SHP77 treated with DMSO at 0.1 percent for 48 hours (cell line): ENCODE measurements around the gene GPC1.

ENCODE experiments used
- DNase-seq: peaks from one replicate; lab custom pipeline; 2025; lab: John Stamatoyannopoulos, UW

The GPC1 gene

DNA sequence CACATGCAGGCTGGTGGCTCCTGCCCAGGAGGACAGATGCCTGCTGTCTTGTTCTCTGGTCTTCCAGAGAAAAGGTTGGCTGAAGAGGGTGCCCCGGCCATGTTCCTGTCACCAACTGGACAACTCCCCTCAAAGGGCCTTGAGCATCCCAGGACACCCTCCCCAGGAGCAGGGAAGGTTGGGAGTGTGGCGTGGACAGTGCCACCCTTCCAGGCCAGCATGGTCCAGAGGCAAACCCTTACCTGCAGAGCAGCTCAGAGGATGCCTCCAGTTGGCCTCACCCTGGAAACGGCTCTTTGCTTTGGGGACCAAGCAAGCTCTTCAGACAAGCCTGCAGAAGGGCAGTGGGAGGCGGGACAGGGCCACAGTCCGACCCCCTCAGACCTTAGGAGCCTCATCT is 4.9 kb upstream of the GPC1 start:
- no peak for DNase-seq

DNA sequence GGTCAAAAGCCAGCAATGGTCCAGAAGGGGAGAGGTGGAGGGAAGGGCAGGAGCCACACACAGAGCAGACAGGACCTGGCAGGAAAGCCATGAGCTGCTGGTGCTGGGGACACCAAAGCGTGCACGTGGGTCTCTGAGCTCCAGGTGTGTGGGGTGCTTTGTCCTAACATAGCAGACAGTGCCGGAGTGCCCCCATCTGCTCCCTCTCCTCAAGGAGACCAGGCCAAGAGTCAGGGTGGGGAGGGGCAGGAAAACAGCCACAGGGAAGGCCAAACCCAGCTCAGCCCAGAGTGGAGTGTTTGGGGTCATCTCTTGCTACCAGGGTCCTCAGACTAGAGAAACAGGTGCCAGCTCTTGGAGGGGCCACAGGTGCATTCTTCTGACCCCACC is 4.2 kb upstream of the GPC1 start:
- no peak for DNase-seq

DNA sequence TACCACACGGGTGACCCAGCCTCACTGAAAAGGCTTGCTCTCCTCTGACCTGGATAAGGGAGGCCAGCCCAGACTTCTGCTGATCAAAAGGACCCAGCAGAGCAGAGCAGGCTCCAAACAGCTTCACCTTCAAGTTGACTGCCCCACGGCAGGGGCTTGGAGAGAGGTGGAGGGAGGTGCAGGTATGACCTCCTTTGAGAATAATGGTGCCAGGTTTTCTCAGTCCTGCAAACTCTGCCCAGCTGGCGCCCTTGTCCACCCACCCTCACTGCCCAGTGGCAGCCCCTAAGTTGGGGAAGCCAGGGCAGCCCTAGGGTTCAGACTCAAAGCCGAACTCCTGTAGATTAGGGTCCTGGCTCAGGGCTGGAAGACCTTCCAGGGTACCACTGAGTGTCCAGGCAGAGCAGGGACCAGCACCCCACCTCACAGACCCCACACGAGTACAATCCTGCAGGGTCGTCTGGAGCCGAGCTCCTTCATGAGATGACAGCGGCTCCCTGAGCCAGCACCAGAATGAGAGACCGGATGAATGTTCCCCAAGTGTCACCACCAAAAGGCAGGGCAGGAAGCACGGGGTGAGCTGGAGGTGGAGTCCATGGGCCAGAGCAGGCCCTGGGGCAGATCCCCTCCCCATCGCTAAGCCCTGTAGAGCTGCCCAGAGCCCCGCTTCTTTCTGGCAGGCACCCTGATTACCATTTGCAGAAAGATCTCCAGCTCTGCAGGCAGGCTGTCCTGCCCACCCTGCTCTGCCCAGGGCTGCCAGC is 3.6 kb upstream of the GPC1 start:
- DNase-seq = no peak

DNA sequence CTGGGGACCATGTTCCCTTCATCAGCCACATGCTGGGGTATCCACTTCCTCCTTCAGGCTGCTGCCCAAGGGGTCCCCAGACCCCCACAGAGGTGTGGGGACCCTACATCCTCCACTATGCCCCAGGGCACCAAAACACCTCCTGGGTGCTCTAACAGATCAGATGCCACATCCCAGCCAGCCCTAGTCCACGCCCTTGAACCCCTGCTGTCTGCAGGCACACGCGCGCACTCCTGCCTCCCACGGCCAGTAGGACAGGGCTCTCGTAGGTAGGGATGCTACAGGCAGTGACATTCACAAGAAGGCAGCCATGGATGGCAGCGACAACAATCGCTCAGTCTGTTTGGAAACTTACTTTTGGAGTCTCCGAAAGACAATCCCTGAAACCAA is 3.0 kb upstream of the GPC1 start:
- DNase-seq = no peak

DNA sequence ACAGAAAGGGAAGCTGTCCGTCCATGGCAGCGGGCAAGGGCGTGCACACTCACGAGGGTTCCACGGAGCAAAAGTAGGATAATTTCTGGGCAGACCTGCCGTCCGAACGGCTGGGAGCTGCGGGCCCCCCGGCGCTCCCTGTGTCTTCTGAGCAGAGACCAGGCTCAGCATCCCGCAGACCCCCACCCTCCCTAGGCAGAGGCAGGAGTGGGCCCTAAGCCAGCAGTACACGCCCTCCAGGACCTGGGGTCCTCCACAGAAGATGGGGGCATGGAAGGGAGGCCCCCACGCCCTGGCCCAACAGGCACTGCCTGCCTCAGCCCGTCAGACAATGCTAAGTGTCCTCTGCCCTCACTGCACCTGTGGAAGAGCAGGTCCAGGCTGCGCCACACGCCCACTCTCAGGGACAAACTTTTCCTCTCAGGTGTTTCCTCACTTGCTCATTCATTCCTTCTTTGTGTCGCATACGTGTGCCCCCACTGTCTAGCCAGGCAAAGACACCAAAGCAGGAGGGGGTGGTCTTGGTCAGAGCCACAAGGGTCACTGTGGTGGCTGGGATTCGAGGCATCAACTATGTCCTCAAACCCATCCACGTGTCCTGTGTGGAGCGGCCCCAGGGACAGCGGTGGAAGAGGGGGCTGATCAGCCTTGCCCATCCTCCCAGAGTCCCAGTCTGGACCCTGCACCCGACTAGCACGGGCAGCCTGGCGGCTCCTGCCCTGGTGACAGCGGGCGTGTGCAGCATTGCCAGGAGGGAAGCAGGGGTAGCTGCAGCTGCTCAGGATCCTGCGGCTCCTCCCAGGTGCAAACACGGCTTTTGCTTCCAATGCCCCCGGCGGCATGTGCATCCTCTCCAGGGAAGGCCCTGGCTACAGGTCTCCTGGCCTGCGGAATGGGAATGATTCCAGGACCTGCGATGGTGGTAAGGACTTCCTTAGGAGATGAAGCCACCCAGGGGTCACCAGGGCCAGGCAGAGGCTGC is 2.4 kb upstream of the GPC1 start:
- no peak for DNase-seq

DNA sequence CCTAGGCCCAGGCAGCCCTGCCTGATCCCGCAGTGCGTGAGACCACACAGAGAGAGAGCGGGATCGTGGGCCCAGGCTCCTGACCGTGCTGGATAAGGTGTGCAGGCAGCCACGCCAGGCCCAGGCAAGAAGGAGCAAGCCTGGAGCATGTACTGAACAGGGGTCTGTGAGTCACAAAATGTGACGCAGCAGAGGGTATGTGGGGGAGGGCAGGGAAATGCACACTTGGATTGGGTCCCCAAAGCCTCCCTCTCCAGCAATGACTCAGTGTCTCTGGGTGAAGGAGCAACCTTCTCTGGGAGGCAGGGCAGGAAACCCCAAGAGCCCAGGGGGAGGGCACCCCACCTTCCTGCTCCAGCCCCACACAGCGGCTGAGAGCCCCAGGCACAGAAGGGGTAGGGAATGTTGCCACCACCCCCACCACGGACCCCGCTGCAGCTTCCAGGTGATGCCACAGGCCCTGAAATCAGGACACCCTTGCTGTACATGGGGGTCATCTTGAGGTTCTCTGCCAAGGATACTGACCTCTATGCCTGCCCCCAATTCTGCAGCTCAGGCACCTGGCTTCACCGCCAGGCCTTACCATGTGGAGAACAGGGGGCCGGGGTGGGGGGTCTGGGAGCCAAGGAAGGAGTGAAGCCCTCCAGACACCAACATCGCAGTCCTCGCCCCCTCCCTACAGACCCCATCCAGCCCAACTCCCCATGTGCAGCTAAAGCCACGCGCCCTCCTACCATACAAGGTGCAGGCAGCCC is 1.3 kb upstream of the GPC1 start:
- no peak for DNase-seq

DNA sequence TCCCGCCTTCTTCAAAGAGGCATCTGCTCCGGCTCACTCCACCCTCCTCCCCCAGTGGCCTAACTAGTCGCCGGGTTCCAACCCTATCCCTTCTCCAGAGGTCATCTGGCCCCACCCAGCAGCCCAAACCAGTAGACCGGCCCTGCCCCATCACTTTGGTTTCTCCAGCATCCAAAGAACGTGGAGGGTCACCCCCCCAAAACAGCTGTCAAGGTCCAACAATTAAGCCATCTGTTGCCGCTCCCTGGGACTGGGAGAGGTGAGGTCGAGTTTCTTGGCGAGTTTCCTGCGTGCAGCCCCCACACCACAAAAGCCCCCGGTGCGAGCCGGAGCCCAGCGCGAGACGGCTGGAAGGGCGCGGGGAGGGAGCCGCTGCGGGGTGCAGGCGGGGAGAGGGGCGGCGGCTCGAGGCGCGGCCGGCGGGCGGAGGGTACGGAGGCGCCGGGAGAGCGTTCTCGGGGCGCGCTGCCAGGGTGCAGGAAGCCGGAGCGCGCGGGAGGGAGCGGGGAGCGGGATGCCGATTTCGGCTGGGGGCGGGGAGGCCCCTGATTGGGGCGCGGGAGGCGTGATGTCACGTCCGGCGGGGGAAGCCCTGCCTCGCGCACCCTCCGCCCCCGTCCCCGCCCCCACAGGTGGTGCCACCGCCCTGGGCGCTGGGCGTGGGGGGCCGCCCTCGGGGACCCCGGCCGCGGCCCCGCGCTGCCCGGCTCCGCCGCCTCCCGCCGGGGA is 571 bp upstream of the GPC1 start:
- DNase-seq = peak; percentile 29

DNA sequence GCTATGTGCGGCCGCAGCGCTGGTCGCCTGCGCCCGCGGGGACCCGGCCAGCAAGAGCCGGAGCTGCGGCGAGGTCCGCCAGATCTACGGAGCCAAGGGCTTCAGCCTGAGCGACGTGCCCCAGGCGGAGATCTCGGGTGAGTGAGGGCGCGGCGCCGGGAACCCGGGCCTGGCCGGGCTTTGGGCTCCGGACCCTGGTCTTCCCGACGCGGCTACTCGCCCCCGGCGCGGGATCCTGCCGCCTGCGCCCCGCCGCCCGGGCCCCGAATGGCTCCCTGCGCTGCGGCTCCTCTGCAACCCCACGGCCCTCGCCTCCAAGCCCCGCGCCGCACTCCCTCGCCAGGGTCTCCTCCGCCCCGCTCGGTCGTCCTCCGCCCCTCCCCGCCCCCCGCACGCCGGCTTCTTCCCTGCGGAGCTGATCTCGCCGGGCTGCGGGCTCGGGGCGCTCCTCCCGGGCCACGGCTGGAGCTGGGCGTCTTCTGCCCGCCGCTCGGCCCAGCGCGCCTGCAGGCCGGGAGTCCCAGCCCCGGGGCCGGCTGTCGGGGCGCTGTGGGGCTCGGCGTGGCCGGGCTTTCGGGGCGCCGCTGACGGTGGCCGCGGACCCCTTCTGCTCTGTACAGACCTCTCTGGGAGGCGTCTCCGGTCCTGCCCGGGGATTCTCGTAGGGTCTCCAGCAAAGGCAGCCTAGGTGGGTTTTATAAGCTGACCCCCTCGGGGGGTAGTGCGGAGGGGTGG is 652 bp downstream of the GPC1 start:
- no peak for DNase-seq

DNA sequence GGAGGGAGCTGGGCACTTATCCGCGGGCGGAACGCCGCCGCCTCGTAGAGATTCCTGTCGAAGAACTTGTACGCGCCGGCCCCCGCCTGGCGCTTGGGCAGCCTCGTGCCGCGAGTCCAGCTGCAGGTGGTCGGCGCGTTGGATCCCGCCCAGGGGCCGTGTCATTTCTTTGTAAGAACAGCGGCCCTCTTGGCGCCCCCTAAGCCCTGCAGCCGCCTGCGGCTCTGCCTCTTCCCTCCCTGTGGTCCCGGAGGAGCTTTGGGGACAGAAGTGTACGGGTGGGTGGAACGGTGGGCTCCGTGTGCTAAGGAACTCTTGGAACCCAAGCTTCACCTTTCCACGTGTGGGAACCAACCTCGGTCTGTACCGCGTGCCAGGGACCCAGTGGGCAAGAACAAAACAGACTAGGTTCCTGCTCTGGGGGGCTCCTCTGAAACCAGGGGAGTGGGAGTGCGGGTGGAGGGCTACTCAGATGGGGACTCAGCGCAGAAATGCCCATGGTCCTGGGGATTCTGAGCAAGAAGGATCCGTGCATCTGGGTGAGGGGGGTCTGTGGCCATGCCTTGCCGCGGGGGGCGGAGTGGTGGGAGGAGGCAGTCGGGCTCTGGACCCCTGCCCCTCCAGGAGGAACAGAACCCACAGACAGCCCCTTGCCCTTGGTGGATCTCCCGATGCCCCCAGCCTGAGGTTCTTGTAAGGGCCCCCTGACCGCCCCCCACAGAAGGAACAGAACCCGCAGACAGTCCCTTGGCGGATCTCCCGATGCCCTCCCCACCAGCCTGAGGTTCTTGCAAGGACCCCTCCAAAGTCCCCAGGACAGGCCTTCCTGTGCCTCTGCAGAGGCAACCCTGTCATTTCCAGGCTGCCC is 1.5 kb downstream of the GPC1 start:
- DNase-seq = no peak

DNA sequence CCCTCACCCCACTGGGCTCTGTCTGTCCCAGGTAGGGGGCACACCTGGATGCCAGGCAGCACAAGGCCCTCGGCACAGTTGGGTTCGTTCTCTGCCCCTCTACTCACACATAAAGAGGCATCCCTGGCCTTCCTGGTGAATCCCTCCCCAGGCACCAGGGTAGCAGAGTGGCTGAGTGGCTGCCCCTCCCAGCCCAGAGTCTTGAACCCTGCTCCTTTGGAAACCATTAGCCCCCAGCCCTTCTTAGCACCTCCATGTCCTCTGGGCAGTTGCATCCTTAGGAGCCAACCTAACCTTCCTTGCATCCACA is 2.0 kb downstream of the GPC1 start:
- no peak for DNase-seq

DNA sequence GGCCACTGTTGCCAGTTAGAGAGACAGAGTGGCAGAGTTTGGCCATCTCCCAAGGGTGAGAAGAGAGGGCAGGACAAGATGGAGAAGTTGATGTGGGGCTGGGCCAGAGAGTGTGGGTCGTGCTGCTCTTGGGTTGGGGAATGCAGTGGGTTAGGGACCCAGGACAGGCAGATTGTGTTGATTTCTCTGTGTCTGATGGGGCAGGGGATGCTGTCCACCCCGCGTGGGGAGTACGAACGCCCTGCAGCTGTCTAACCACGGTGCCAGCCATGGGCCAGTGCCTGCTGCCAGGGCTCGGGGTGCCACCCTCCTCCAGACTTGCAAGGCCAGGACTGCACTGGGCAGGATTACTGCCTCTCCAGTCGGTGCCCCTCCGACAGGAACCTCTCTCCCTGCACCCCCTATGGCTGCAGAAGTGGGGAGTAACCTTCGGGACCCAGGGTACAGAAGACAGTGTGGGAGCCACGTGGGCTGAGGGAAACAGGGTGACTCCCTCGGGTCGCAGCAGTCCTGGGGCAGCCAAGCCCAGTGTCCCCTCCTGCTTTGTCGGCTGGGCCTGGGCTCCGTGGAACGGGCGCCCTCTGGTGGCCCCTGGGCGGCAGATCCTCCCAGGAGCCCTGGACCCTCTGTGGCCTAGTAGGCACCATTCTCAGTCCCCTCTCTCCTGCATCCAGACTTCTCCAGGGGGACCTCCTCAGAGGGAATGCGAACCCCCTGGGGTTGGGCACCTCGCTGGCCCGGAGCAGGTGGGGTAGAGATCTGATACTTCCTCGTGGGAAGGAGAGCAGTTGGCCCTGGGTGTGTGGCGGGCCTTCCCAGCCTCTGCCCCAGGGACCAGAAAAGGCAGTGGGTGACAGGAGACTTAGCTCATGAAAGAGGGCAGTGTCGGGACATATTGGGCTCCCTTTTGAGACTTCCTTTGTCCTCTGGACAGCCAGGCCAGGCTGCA is 2.7 kb downstream of the GPC1 start:
- no peak for DNase-seq

DNA sequence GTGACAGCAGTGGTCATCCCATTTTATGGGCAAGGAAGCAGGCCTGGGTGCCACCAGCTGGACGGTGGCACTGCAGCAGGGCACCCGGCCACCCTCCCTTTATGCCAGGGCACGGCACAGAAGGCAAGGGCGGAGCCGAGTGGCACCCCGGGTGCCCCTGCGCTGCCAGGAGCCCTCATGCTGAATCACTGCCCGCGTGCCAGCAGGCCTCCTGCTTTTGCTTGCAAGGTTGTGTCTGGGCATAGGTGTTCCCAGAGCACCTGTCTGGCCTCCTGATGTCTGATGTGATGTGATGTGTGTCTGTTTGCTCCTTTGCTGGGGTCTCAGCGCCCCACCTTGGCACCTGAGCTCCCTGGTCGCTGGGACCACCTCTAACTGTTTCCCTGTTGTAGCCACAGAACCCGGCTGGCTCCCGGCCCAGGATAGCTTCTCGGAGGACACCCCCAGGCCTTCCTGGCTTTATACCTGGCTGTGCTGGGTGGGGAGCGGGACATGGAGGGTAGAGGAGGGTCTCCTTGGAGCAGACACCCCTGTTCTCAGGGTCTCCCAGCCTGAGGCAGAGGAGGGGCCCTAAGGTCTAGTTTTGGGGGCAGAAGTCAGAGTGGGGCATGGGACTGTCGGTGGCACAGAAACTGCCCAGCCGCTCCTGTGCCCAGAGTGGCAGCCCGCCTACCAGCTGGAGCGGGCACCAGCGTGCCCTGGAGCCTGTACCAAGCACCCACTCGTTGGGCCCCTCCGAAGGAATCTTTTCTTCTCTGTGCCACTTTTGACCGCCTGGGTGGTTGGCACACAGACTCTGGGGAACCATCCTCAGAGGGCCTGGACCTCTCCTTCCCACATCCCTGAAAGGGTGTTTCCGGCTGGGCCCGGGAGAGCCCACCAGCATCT is 3.6 kb downstream of the GPC1 start:
- DNase-seq = no peak

DNA sequence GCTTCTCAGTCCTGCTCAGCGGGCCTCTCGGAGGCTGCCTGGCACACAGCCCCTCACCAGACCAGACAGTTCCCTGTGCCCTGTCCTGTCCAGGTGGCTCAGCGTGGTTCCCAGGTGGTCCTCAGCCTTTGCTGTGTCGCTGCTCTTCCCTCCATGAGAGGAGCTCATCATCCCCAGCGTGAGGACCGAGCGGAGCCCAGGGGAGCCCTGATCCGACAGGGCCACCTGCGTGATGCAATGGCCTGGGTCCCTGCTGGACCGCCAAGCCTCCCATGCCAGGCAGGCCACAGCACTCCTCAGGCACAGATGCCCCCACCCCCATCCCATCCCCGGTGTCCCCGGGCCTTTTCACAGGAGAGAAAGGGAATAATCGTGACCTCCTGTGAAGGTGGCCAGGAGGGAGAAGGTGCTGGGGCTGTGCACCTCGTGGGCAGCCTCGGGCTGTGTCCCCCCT is 4.3 kb downstream of the GPC1 start:
- no peak for DNase-seq

DNA sequence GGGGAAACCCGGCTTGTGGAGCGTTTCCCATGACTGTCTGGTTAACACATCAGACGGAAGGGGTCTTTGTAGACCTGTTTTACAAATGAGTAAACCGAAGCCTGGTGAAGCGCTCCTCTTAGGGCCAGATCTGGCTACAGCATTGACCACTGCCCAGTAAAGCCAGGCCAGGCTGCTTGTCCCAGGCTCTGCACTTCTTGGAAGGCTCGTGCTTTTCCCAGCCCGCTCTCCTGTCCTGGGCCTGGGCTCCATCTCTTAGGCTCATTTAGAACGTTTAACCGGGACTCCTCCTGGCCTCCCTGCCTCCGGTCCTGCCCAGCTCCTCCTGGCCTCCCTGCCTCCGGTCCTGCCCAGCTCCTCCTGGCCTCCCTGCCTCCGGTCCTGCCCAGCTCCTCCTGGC is 4.8 kb downstream of the GPC1 start:
- DNase-seq = no peak

DNA sequence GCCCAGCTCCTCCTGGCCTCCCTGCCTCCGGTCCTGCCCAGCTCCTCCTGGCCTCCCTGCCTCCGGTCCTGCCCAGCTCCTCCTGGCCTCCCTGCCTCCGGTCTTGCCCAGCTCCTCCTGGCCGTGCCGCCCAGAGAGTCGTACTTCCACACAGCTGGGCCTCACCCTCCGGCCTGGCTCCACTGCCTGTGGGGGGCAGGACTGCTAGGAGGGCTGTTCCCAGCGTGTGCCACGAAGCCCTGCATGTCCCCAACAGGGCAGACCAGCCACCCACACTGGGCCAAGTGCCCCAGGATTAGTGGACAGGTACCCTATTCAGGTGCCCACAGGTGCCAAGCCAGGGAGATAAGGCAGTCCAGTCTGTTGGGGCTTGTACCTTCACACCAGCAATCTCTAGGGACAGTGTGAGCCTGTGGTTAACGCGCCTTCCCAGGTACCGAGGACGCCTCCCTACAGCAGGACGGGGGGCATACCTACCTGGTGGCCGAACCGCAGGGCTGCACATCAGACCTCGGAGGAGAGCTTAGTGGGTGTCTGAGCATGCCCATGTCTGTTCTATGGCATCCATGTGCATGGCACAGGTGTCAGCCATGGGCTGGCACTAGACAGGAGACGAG is 5.3 kb downstream of the GPC1 start:
- no peak for DNase-seq

DNA sequence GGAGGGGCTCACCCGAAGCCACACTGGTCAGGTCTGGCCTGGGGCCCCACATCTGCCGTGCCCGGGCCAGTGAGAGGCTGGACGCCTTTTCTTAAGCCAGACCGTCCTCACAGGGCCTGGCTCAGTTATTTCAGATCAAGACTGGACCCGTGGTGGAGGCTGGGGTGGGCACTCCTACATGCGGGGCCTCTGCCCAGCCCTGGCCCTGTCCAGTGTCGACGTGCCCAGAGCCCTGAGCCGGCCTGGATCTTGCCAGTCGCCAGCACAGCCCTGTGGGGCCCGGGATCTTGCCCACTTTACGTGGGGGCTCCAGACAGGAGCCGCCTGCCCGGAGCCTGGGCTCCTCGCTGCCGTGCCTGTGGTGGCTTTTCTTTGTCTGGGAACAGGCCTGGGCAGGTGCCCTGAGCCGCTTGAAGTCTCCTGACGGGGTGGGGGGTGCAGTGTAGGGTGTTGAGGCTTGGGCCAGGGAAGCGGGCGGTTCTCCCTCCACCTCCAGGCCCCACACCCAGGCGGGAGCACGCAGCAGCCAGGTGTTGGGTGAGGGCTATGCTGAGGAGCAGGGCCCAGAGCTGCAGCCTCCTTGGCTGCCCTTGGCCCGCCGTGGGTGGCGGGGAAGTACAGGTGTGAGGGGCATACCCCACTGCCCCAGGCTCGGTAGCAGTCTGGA is 6.0 kb downstream of the GPC1 start:
- no peak for DNase-seq

DNA sequence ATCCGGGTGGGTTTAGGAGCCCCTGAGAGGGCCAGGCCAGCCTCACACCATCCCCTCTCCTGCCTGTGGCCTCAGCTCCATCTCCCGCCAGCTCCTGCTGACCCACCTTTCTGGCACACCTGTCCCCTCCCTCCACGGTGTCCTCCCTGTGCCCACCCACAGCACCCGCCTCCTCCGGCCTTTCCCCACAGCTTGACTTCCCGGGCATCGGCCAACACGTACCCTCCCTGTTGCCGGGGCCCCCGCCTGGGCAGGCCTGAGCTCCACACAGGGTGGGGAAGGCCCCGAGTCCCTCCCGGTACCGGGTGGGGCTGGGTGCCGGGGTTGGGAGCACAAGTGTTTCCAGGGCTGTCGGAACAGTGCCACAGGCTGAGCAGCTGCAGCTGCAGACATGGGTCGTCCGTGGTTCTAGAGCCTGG is 6.5 kb downstream of the GPC1 start:
- no peak for DNase-seq
